Measurements from ENCODE around the gene NR2F1-AS1. TPM values are rescaled to one million over a fixed set of nuclear protein-coding genes. Genes with fewer than 3 reads are reported as not detected.

The NR2F1-AS1 gene
- total and polyA plus RNA-seq, 2 donors (not counting 3 experiments of a cell fraction or from before 2014, with no cell fraction given) = 4.2 to 13.8 TPM

DNA sequence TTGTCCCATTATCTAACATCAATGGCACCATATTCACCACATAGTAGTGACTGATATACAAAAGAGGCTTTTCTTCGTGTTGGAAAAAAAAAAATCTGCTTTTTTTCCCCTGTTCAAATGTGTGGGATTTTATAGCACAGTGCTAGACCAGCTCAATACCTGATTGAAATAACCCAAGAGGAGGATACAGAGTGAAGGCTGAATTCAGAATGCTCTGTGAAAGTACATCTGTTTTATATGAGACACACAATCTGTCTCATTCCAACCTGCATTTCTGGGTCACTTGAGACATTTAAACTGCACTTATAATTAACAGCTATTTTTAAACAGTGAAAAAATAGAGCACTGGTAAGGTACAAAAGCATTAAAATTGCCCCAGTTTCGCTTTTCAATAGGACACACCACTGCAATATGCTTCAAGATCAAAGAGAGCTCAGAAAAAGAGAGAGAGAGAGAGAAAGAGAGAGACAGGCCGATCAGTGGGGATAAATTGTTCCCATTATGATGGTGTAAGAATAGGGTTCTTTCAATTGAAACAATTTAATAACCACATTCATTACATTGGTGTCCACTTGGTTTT is 179.3 kb downstream of the NR2F1-AS1 start:
- no peaks in the 10 kb centered on the region for H3K36me3 ChIP-seq (ENCODE audit: control insufficient read depth in 2 of 2, extremely low read depth in 1 of 2, insufficient read depth in 2 of 2, low read length in 2 of 2)
- ChIA-PET CTCF (interaction anchor here (0.9 to 1.9 kb wide), 4 partner anchors 15 to 400 kb away, joined by 3 to 6 read pairs (median 4); no protein-coding TSS in a partner anchor), POLR2A (no interaction called here)
- no peak overlapping the region for H3K4me2 ChIP-seq (ENCODE audit: insufficient read depth, low read length)
- BruUV-seq (replicated peaks) = no TSS peak
- dilution Hi-C loops (cut with MboI; ENCODE audit: extremely low pct_ligation_motif_present, low sequenced_read_pairs) = no loop called here
- TF ChIP-seq MYC (IDR thresholded peaks at IDR 0.05; ENCODE audit: low read depth, low read length) (no peak), FOS (IDR thresholded peaks at IDR 0.05; ENCODE audit: borderline replicate concordance, insufficient read depth, low read length) (no peak), POLR2A (IDR thresholded peaks at IDR 0.05; ENCODE audit: low read depth, low read length) (no peak), EZH2 (IDR thresholded peaks at IDR 0.05; ENCODE audit: borderline replicate concordance, low read depth, low read length, severe bottlenecking) (no peak), POLR2AphosphoS5 (IDR thresholded peaks at IDR 0.05; ENCODE audit: insufficient read depth, low read depth, low read length) (no peak), GATA2 (IDR thresholded peaks at IDR 0.05; ENCODE audit: insufficient read depth, insufficient read length, low read depth, low read length) (no peak), JUN (IDR thresholded peaks at IDR 0.05; ENCODE audit: borderline replicate concordance, insufficient read depth, insufficient read length, low read depth) (no peak)
- TF ChIP-seq, protein P1, sequence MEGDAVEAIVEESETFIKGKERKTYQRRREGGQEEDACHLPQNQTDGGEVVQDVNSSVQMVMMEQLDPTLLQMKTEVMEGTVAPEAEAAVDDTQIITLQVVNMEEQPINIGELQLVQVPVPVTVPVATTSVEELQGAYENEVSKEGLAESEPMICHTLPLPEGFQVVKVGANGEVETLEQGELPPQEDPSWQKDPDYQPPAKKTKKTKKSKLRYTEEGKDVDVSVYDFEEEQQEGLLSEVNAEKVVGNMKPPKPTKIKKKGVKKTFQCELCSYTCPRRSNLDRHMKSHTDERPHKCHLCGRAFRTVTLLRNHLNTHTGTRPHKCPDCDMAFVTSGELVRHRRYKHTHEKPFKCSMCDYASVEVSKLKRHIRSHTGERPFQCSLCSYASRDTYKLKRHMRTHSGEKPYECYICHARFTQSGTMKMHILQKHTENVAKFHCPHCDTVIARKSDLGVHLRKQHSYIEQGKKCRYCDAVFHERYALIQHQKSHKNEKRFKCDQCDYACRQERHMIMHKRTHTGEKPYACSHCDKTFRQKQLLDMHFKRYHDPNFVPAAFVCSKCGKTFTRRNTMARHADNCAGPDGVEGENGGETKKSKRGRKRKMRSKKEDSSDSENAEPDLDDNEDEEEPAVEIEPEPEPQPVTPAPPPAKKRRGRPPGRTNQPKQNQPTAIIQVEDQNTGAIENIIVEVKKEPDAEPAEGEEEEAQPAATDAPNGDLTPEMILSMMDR (IDR thresholded peaks at IDR 0.05; ENCODE audit: extremely low read depth in 1 of 2, insufficient read depth in 1 of 2, low read depth in 1 of 2, low read length in 2 of 2) = no peak
- TF ChIP-seq, protein P2, sequence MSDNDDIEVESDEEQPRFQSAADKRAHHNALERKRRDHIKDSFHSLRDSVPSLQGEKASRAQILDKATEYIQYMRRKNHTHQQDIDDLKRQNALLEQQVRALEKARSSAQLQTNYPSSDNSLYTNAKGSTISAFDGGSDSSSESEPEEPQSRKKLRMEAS (IDR thresholded peaks at IDR 0.05; ENCODE audit: insufficient read depth, insufficient read length) = no peak
- no peak overlapping the region for H2AFZ ChIP-seq (ENCODE audit: low read depth, low read length)
- H3K27me3 ChIP-seq (ENCODE audit: control insufficient read depth in 2 of 2, insufficient read depth in 2 of 2, low read length in 2 of 2) = no peaks in the 10 kb centered on the region
- H4K20me1 ChIP-seq (replicated peaks; ENCODE audit: control insufficient read depth, extremely low read depth, insufficient read depth, low read length) = no peaks in the 10 kb centered on the region
- no peak overlapping the region for H3K4me3 ChIP-seq (replicated peaks in 1 of 3; ENCODE audit: insufficient read depth in 1 of 3, low read depth in 1 of 3, low read length in 3 of 3)
- H3K9me3 ChIP-seq (replicated peaks; ENCODE audit: control insufficient read depth, insufficient read depth, low read length) = no peaks in the 10 kb centered on the region
- no peak for FAIRE-seq
- no peaks in the 10 kb centered on the region for H3K9me1 ChIP-seq (replicated peaks; ENCODE audit: control insufficient read depth, extremely low read depth, insufficient read depth, low read length)
- intact Hi-C loops (cut with micrococcal nuclease) = no loop called here
- H3K79me2 ChIP-seq (ENCODE audit: control insufficient read depth, insufficient read depth, low read length) = no peaks in the 10 kb centered on the region
- no peak for DNase-seq (ENCODE audit: low read depth, low spot score)
- H3K9ac ChIP-seq (replicated peaks; ENCODE audit: extremely low read depth, insufficient read depth, low read length) = no peak overlapping the region
- H3K4me1 ChIP-seq (ENCODE audit: control insufficient read depth, extremely low read depth, insufficient read depth, low read length) = no peaks in the 10 kb centered on the region
- H3K27ac ChIP-seq (ENCODE audit: insufficient read depth, low read depth, low read length) = no peak overlapping the region
